IMR-90 (cell line): ENCODE measurements around the gene RAD51B. TPM values are rescaled to one million over a fixed set of nuclear protein-coding genes. Genes with fewer than 3 reads are reported as not detected.

Experiments used
- ATAC-seq: fragments of 200-7000 bp; cut with Tn5 transposase; 2 replicates; pipeline ENCODE4 v1.9.1; 2020; ENCODE audit warnings: low read depth, mild to moderate bottlenecking, moderate library complexity
- BruUV-seq: library from RNA; stranded (reverse); fragments of 400-500 nt; replicated peaks from 2 replicates; lab custom pipeline; 2021; lab: Mats Ljungman, UMichigan
- CTCF ChIA-PET: fragments of 300-600 bp; formaldehyde crosslinking; extraction: SDS; loops from one replicate; lab custom pipeline; 2021; ENCODE audit warnings: antibody characterized with exemption; lab: Yijun Ruan, JAX
- POLR2A ChIA-PET: fragments of 300-600 bp; sonication (Branson Sonifier 250); formaldehyde crosslinking; loops from one replicate; lab custom pipeline; 2022; ENCODE audit warnings: antibody characterized with exemption; ENCODE audit not compliant: unreplicated experiment; lab: Charles Lee
- DNase-seq: peaks from one replicate; pipeline ENCODE4 v3.0.0; 2013
- H2AFZ ChIP-seq: replicated peaks from 2 replicates; pipeline ENCODE3; 2013; ENCODE audit warnings: low read length, mild to moderate bottlenecking; ENCODE audit not compliant: poor library complexity
- H2AK5ac ChIP-seq: 2 replicates; pipeline ENCODE4 v1.6.1; 2013; ENCODE audit warnings: low read depth, low read length, inconsistent platforms
- H2AK9ac ChIP-seq: replicated peaks from 2 replicates; pipeline ENCODE3; 2013; ENCODE audit warnings: mild to moderate bottlenecking, low read depth, low read length, moderate library complexity; ENCODE audit not compliant: poor library complexity
- H2BK120ac ChIP-seq: 2 replicates; pipeline ENCODE4 v1.6.1; 2013; ENCODE audit warnings: low read depth, low read length, inconsistent platforms
- H2BK15ac ChIP-seq: 3 replicates; pipeline ENCODE4 v1.6.1; 2013; ENCODE audit warnings: low read depth, low read length, inconsistent platforms
- H2BK20ac ChIP-seq: 2 replicates; pipeline ENCODE4 v1.6.1; 2013; ENCODE audit warnings: low read depth, mild to moderate bottlenecking, inconsistent platforms, low read length, moderate library complexity
- H2BK5ac ChIP-seq: 2 replicates; pipeline ENCODE4 v1.6.1; 2013; ENCODE audit warnings: mild to moderate bottlenecking, low read depth, low read length, inconsistent platforms; ENCODE audit not compliant: poor library complexity, severe bottlenecking
- H3K14ac ChIP-seq: replicated peaks from 2 replicates; pipeline ENCODE4 v1.6.1; 2013; ENCODE audit warnings: low read depth, low read length, inconsistent platforms
- H3K18ac ChIP-seq: 2 replicates; pipeline ENCODE4 v1.6.1; 2013; ENCODE audit warnings: low read depth, low read length, control low read depth
- H3K23ac ChIP-seq: 2 replicates; pipeline ENCODE4 v1.6.1; 2013; ENCODE audit warnings: low read depth, low read length, inconsistent platforms
- H3K27ac ChIP-seq: 2 replicates; pipeline ENCODE4 v1.5.1; 2013; ENCODE audit warnings: mild to moderate bottlenecking, control low read depth, low read length; ENCODE audit not compliant: insufficient read depth
- H3K27me3 ChIP-seq: 2 replicates; pipeline ENCODE4 v1.6.1; 2013; ENCODE audit warnings: low read length; ENCODE audit not compliant: control insufficient read depth, insufficient read depth
- H3K36me3 ChIP-seq: 2 replicates; pipeline ENCODE4 v1.6.1; 2013; ENCODE audit warnings: low read length, mixed read lengths; ENCODE audit not compliant: control insufficient read depth, insufficient read depth
- H3K4ac ChIP-seq: 2 replicates; pipeline ENCODE4 v1.6.1; 2013; ENCODE audit warnings: low read depth, low read length, inconsistent platforms
- H3K4me1 ChIP-seq: 2 replicates; pipeline ENCODE4 v1.6.1; 2013; ENCODE audit warnings: low read length, mixed read lengths; ENCODE audit not compliant: control insufficient read depth, insufficient read depth
- H3K4me2 ChIP-seq: 2 replicates; pipeline ENCODE4 v1.6.1; 2013; ENCODE audit warnings: low read depth, mild to moderate bottlenecking, control low read depth, low read length, moderate library complexity
- H3K4me3 ChIP-seq: 2 replicates; pipeline ENCODE4 v1.5.1; 2013; ENCODE audit warnings: low read depth, mild to moderate bottlenecking, control low read depth, low read length, moderate library complexity; ENCODE audit not compliant: insufficient read depth
- H3K56ac ChIP-seq: 2 replicates; pipeline ENCODE4 v1.6.1; 2013; ENCODE audit warnings: low read length, inconsistent platforms; ENCODE audit not compliant: insufficient read depth; ENCODE audit errors: extremely low read depth
- H3K79me1 ChIP-seq, 2 experiments: 2 replicates each; pipeline ENCODE4 v1.6.1; 2013; ENCODE audit warnings: low read length in 2 of 2, inconsistent platforms in 1 of 2, low read depth in 1 of 2
- H3K9ac ChIP-seq: 2 replicates; pipeline ENCODE4 v1.6.1; 2013; ENCODE audit warnings: low read depth, low read length, control low read depth
- H3K9me1 ChIP-seq: 2 replicates; pipeline ENCODE4 v1.6.1; 2013; ENCODE audit warnings: low read length, inconsistent platforms; ENCODE audit not compliant: insufficient read depth
- H3K9me3 ChIP-seq: 2 replicates; pipeline ENCODE4 v1.6.1; 2013; ENCODE audit warnings: low read length; ENCODE audit not compliant: control insufficient read depth, insufficient read depth
- H4K20me1 ChIP-seq: 2 replicates; pipeline ENCODE4 v1.6.1; 2013; ENCODE audit warnings: low read length, inconsistent platforms; ENCODE audit not compliant: insufficient read depth
- H4K5ac ChIP-seq: 2 replicates; pipeline ENCODE4 v1.6.1; 2013; ENCODE audit warnings: mild to moderate bottlenecking, low read depth, low read length, control low read depth
- H4K8ac ChIP-seq, 2 experiments: 2 replicates each; pipeline ENCODE4 v1.6.1; 2013; ENCODE audit warnings: low read depth in 2 of 2, low read length in 2 of 2, control low read depth in 1 of 2, inconsistent platforms in 1 of 2
- H4K91ac ChIP-seq: 2 replicates; pipeline ENCODE4 v1.6.1; 2013; ENCODE audit warnings: low read depth, low read length, inconsistent platforms; ENCODE audit not compliant: insufficient read depth
- BHLHE40 ChIP-seq: fragments of 150-350 bp; IDR thresholded peaks from 2 replicates; pipeline ENCODE4 v1.6.1; 2016; ENCODE audit warnings: mild to moderate bottlenecking, low read depth, low read length
- CEBPB ChIP-seq: IDR thresholded peaks from 2 replicates; pipeline ENCODE4 v1.6.1; 2012; ENCODE audit warnings: low read depth, low read length, improper control_type of control experiment
- CHD1 ChIP-seq: IDR thresholded peaks from 2 replicates; pipeline ENCODE4 v1.6.1; 2012; ENCODE audit warnings: low read depth, low read length, improper control_type of control experiment
- CTCF ChIP-seq: conservative IDR thresholded peaks from 2 replicates; pipeline ENCODE4 v1.5.1; 2012; ENCODE audit warnings: mild to moderate bottlenecking, low read depth, low read length, improper control_type of control experiment
- FOS ChIP-seq: fragments of 150-350 bp; IDR thresholded peaks from 2 replicates; pipeline ENCODE4 v1.6.1; 2016; ENCODE audit warnings: low read depth, low read length
- MAFK ChIP-seq: IDR thresholded peaks from 2 replicates; pipeline ENCODE4 v1.6.1; 2012; ENCODE audit warnings: low read depth, low read length, improper control_type of control experiment
- MAZ ChIP-seq: IDR thresholded peaks from 2 replicates; pipeline ENCODE4 v1.6.1; 2012; ENCODE audit warnings: low read depth, mild to moderate bottlenecking, low read length, improper control_type of control experiment, moderate library complexity, borderline replicate concordance
- POLR2A ChIP-seq: IDR thresholded peaks from 2 replicates; pipeline ENCODE4 v1.6.1; 2012; ENCODE audit warnings: mild to moderate bottlenecking, low read depth, low read length
- RAD21 ChIP-seq: IDR thresholded peaks from 2 replicates; pipeline ENCODE4 v1.6.1; 2012; ENCODE audit warnings: low read length, improper control_type of control experiment
- RCOR1 ChIP-seq: IDR thresholded peaks from 2 replicates; pipeline ENCODE4 v1.6.1; 2012; ENCODE audit warnings: mild to moderate bottlenecking, low read length, improper control_type of control experiment; ENCODE audit not compliant: insufficient replicate concordance
- RFX5 ChIP-seq: IDR thresholded peaks from 2 replicates; pipeline ENCODE4 v1.8.0; 2012; ENCODE audit warnings: low read depth, mild to moderate bottlenecking, low read length, moderate library complexity
- USF2 ChIP-seq: fragments of 150-350 bp; IDR thresholded peaks from 2 replicates; pipeline ENCODE4 v1.6.1; 2017; ENCODE audit warnings: mild to moderate bottlenecking, antibody characterized with exemption, low read length, low read depth
- WGBS, 2 experiments: methylation state at CpG; one replicate each; pipeline versions ENCODE4 v1.1.5 to v1.1.7; 2013; ENCODE audit warnings: missing lambda C conversion rate in 2 of 2; ENCODE audit not compliant: insufficient read length in 1 of 2; ENCODE audit errors: extremely low coverage in 2 of 2; 5-methylcytosine and 5-hydroxymethylcytosine counted together
- dilution Hi-C: fragments of 300-500 bp; cut with HindIII; formaldehyde crosslinking; loops from one replicate; pipeline ENCODE4 v1.14.3; 2018; ENCODE audit warnings: low sequenced_read_pairs; ENCODE audit not compliant: unreplicated experiment
- in situ Hi-C: fragments of 300-500 bp; cut with MboI; formaldehyde crosslinking; loops from 3 replicates; pipeline ENCODE4 v1.14.3; 2019; ENCODE audit warnings: low sequenced_read_pairs, inconsistent platforms, mixed read lengths
- intact Hi-C: fragments of 100-400 bp; cut with micrococcal nuclease; formaldehyde crosslinking; loops from 2 replicates; pipeline ENCODE4 v1.10.0; 2022
- polyA plus RNA-seq, 3 experiments: library from polyadenylated mRNA; depleted of rRNA; stranded (reverse); fragments of >200 nt; gene quantifications; 2 replicates each; pipeline ENCODE4 v1.2.3, GENCODE V29; 2012; ENCODE audit warnings: low replicate concordance in 1 of 3
- total RNA-seq: library from RNA; depleted of rRNA; stranded (reverse); fragments of >200 nt; gene quantifications from 2 replicates; pipeline ENCODE4 v1.2.3, GENCODE V29; 2012
- TF ChIP-seq, protein P1 (sequence below): fragments of 150-350 bp; IDR thresholded peaks from 2 replicates; pipeline ENCODE4 v1.6.1; 2016; ENCODE audit warnings: low read depth, mild to moderate bottlenecking, low read length, moderate library complexity, borderline replicate concordance

Gene RAD51B
- total and polyA plus RNA-seq, 2 of the 4 experiments (the other 2 are of a cell fraction): 5.1 to 18.8 TPM

DNA sequence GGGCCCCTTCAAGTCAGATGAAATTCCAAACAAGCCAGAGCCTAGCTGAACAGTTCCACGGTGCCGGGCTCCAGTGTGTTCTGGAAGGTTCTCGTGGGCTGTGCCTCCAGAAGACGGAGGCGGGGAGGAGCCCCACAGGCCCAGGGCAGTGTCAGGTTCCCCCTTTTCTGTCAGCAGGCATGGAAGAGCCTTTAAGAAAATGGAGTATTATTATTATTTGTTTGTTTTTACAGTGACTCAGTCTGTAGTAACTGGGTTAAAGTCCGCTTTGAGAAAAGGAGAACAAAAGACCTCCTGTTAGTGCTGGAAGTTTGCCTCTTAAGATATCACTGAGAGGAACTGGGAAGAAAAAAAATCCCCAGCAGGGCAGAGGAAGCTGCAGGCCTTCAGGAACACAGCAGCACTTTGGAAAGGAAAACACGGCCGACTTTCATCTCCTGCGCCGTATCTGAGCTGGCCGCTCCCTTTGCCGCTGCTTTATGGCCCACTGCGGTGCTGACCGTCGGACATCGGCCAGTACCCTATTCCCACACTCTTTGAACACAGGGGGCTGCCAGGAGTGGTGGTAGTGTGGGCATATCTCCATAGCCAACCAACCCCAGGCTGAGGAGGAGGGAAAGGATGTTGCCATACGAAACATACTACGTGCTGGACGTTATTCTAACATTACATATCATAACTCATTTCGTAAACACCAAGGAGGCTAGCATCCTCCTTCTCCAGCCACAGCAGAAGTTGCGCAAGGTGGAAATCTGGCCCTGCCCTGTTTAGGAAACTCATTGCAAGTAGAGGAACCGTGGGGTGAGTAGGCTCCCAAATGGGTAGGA lies 779.3 kb downstream of the RAD51B start:
- BruUV-seq: no TSS peak
- TF ChIP-seq RAD21 (peak; percentile 29), POLR2A (no peak), CEBPB (peak; percentile 100), CTCF (no peak), BHLHE40 (no peak), RCOR1 (no peak), USF2 (0 out of 2 replicates have a peak, but pooled peaks have one; percentile 7), FOS (peak; percentile 69; the same call in 1 of the 2 replicates), MAZ (peak; percentile 61; the same call in 1 of the 2 replicates), RFX5 (no peak), CHD1 (no peak), MAFK (no peak)
- TF ChIP-seq, protein P1, sequence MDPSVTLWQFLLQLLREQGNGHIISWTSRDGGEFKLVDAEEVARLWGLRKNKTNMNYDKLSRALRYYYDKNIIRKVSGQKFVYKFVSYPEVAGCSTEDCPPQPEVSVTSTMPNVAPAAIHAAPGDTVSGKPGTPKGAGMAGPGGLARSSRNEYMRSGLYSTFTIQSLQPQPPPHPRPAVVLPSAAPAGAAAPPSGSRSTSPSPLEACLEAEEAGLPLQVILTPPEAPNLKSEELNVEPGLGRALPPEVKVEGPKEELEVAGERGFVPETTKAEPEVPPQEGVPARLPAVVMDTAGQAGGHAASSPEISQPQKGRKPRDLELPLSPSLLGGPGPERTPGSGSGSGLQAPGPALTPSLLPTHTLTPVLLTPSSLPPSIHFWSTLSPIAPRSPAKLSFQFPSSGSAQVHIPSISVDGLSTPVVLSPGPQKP: no peak

More for the DNA sequence above, 779.3 kb downstream of the RAD51B start:
- peak overlapping the region; percentile 95 for H4K91ac ChIP-seq
- H4K8ac ChIP-seq: peak overlapping the region; percentile 65 to 97
- H3K27ac ChIP-seq: peak overlapping the region; percentile 97
- peak overlapping the region; percentile 99 for H2BK5ac ChIP-seq
- H2AK9ac ChIP-seq: peak overlapping the region; percentile 96
- no peaks in the 10 kb centered on the region for H3K36me3 ChIP-seq
- peak overlapping the region; percentile 99 for H3K4ac ChIP-seq
- H3K27me3 ChIP-seq: no peaks in the 10 kb centered on the region
- DNase-seq: peak; percentile 97
- H3K18ac ChIP-seq: peak overlapping the region; percentile 96
- CTCF ChIA-PET: interaction anchor here (0.6 kb wide), 1 partner anchor 210 kb away, joined by 3 read pairs; no protein-coding TSS in a partner anchor
- peak overlapping the region; percentile 97 for H2AK5ac ChIP-seq
- dilution Hi-C loops (no loop called here), in situ Hi-C loops (no loop called here), intact Hi-C loops (loop anchor here (2.0 to 5.0 kb wide), 3 partner anchors 54 to 352 kb away; no protein-coding TSS in a partner anchor)
- H3K4me1 ChIP-seq: peaks cover 25% of the 10 kb centered on the region
- peak overlapping the region; percentile 92 for H2BK15ac ChIP-seq
- H3K4me3 ChIP-seq: peak overlapping the region; percentile 3; the same call in 1 of the 2 replicates
- H2AFZ ChIP-seq: peak overlapping the region; percentile 95
- WGBS, 2 experiments: 0% methylated on average over 1 of the region's 22 CpGs; no CpG with 5 or more reads in 1 of the 2 experiments
- H3K23ac ChIP-seq: peak overlapping the region; percentile 94
- H2BK120ac ChIP-seq: peak overlapping the region; percentile 98
- no peaks in the 10 kb centered on the region; the same call in 1 of the 2 replicates for H4K20me1 ChIP-seq
- H3K9me3 ChIP-seq: no peaks in the 10 kb centered on the region
- H3K4me2 ChIP-seq: peak overlapping the region; percentile 68
- POLR2A ChIA-PET: interaction anchor here (0.6 to 1.2 kb wide), 3 partner anchors 187 to 197 kb away, joined by 3 to 4 read pairs (median 3); no protein-coding TSS in a partner anchor
- peaks cover 29% of the 10 kb centered on the region for H3K9me1 ChIP-seq
- ATAC-seq: peak; percentile 87
- H3K14ac ChIP-seq: peak overlapping the region; percentile 96
- H3K79me1 ChIP-seq: no peaks in the 10 kb centered on the region; a peak in 1 of 4 replicates
- H2BK20ac ChIP-seq: peak overlapping the region; percentile 96
- peak overlapping the region; percentile 78 for H3K9ac ChIP-seq
- peak overlapping the region; percentile 86 for H3K56ac ChIP-seq
- H4K5ac ChIP-seq: peak overlapping the region; percentile 95
